ENCODE measurements around the gene PPFIBP2.

Gene PPFIBP2

GRCh38 chr11:7551571-7551970 lies 37.8 kb downstream of the PPFIBP2 start:
- Histone ChIP-seq H3K9me2 (ENCODE audit: low read depth, low read length) (no peaks in the 10 kb centered on the region), H3K36me3 (ENCODE audit: insufficient read depth, low read length) (peaks cover 12% of the 10 kb centered on the region)

GRCh38 chr11:7552666-7553065 lies 38.9 kb downstream of the PPFIBP2 start:
- no peaks in the 10 kb centered on the region for H3K9me2 ChIP-seq (ENCODE audit: low read depth, low read length)
- no peak overlapping the region for H2AFZ ChIP-seq (ENCODE audit: low read length)
- H3K4me2 ChIP-seq (ENCODE audit: low read length): no peak overlapping the region
- no peak overlapping the region for H3K9ac ChIP-seq (ENCODE audit: low read length)
- peaks cover 17% of the 10 kb centered on the region for H3K36me3 ChIP-seq (ENCODE audit: insufficient read depth, low read length)
- no peaks in the 10 kb centered on the region for H4K20me1 ChIP-seq (ENCODE audit: insufficient read depth, low read length)
- TF ChIP-seq EZH2 (IDR thresholded peaks at IDR 0.05; ENCODE audit: borderline replicate concordance, low read length) (no peak), CTCF (IDR thresholded peaks at IDR 0.05; ENCODE audit: low read length) (no peak)
- H3K79me2 ChIP-seq (ENCODE audit: insufficient read depth, low read length): no peaks in the 10 kb centered on the region; the same call in 1 of the 2 replicates
- no peaks in the 10 kb centered on the region for H3K9me3 ChIP-seq (ENCODE audit: low read length)
- H3F3A ChIP-seq (ENCODE audit: insufficient read depth, low read length): no peaks in the 10 kb centered on the region
- H3K27ac ChIP-seq (ENCODE audit: low read depth, low read length, poor library complexity, severe bottlenecking): no peak overlapping the region
- no peaks in the 10 kb centered on the region for H3K27me3 ChIP-seq (ENCODE audit: insufficient read depth, low read length)
- no peaks in the 10 kb centered on the region for H3K4me1 ChIP-seq (ENCODE audit: insufficient read depth, low read length, severe bottlenecking)
- no peak overlapping the region for H3K4me3 ChIP-seq (ENCODE audit: low read depth, low read length, poor library complexity, severe bottlenecking)

More at GRCh38 chr11:7551571-7551970, 37.8 kb downstream of the PPFIBP2 start:
- H3K4me3 ChIP-seq (ENCODE audit: low read depth, low read length, poor library complexity, severe bottlenecking): no peak overlapping the region
- no peaks in the 10 kb centered on the region for H3F3A ChIP-seq (ENCODE audit: insufficient read depth, low read length)
- no peak for TF ChIP-seq EZH2 (IDR thresholded peaks at IDR 0.05; ENCODE audit: borderline replicate concordance, low read length)
- no peak for TF ChIP-seq CTCF (IDR thresholded peaks at IDR 0.05; ENCODE audit: low read length)
- no peaks in the 10 kb centered on the region for H3K27me3 ChIP-seq (ENCODE audit: insufficient read depth, low read length)
- H3K4me1 ChIP-seq (ENCODE audit: insufficient read depth, low read length, severe bottlenecking): no peaks in the 10 kb centered on the region
- no peaks in the 10 kb centered on the region for H4K20me1 ChIP-seq (ENCODE audit: insufficient read depth, low read length)
- H3K9ac ChIP-seq (ENCODE audit: low read length): no peak overlapping the region
- H3K79me2 ChIP-seq (ENCODE audit: insufficient read depth, low read length): no peaks in the 10 kb centered on the region
- no peak overlapping the region for H2AFZ ChIP-seq (ENCODE audit: low read length)
- H3K27ac ChIP-seq (ENCODE audit: low read depth, low read length, poor library complexity, severe bottlenecking): no peak overlapping the region
- H3K4me2 ChIP-seq (ENCODE audit: low read length): no peak overlapping the region
- no peaks in the 10 kb centered on the region for H3K9me3 ChIP-seq (ENCODE audit: low read length)

GRCh38 chr11:7555052-7555699 lies 41.4 kb downstream of the PPFIBP2 start:
- no peaks in the 10 kb centered on the region for H3F3A ChIP-seq (ENCODE audit: insufficient read depth, low read length)
- no peak overlapping the region for H3K9ac ChIP-seq (ENCODE audit: low read length)
- H3K4me2 ChIP-seq (ENCODE audit: low read length): no peak overlapping the region
- no peaks in the 10 kb centered on the region for H3K9me3 ChIP-seq (ENCODE audit: low read length)
- no peak overlapping the region for H2AFZ ChIP-seq (ENCODE audit: low read length)
- TF ChIP-seq CTCF (IDR thresholded peaks at IDR 0.05; ENCODE audit: low read length) (no peak), EZH2 (IDR thresholded peaks at IDR 0.05; ENCODE audit: borderline replicate concordance, low read length) (no peak)
- H3K27ac ChIP-seq (ENCODE audit: low read depth, low read length, poor library complexity, severe bottlenecking): no peak overlapping the region
- H3K36me3 ChIP-seq (ENCODE audit: insufficient read depth, low read length): peaks cover 17% of the 10 kb centered on the region
- no peaks in the 10 kb centered on the region for H4K20me1 ChIP-seq (ENCODE audit: insufficient read depth, low read length)
- H3K79me2 ChIP-seq (ENCODE audit: insufficient read depth, low read length): no peaks in the 10 kb centered on the region; the same call in 1 of the 2 replicates
- H3K27me3 ChIP-seq (ENCODE audit: insufficient read depth, low read length): no peaks in the 10 kb centered on the region
- H3K9me2 ChIP-seq (ENCODE audit: low read depth, low read length): no peaks in the 10 kb centered on the region
- no peaks in the 10 kb centered on the region for H3K4me1 ChIP-seq (ENCODE audit: insufficient read depth, low read length, severe bottlenecking)
- no peak overlapping the region for H3K4me3 ChIP-seq (ENCODE audit: low read depth, low read length, poor library complexity, severe bottlenecking)
